Fibroblast of lung (primary cell): ENCODE data around the gene HIVEP3. TPM values are rescaled to one million over a fixed set of nuclear protein-coding genes. Genes with fewer than 3 reads are reported as not detected.
"Not testable (repeated sequence)": the region's sequence is repeated elsewhere in the genome, so short reads cannot be mapped to it uniquely, and the experiment has no call there.

Experiments used
- DNase-seq, 2 donors: peaks; one replicate each; pipeline versions ENCODE4 v3.0.0 to v3.0.0-alpha.2; 2010; ENCODE audit warnings: low read depth in 2 of 2
- H2AFZ ChIP-seq: 2 replicates; pipeline ENCODE4 v1.5.1; 2012; ENCODE audit warnings: low read length, control low read depth, inconsistent platforms
- H3K27ac ChIP-seq: 2 replicates; pipeline ENCODE4 v1.5.1; 2011; ENCODE audit warnings: low read length, control low read depth; ENCODE audit not compliant: insufficient read depth
- H3K27me3 ChIP-seq: 2 replicates; pipeline ENCODE4 v1.5.1; 2011; ENCODE audit warnings: mild to moderate bottlenecking, low read length; ENCODE audit not compliant: control insufficient read depth, insufficient read depth
- H3K36me3 ChIP-seq: 2 replicates; pipeline ENCODE4 v1.5.1; 2011; ENCODE audit warnings: low read length; ENCODE audit not compliant: control insufficient read depth, insufficient read depth
- H3K4me1 ChIP-seq: 2 replicates; pipeline ENCODE4 v1.5.1; 2011; ENCODE audit warnings: low read length; ENCODE audit not compliant: control insufficient read depth, insufficient read depth; ENCODE audit errors: extremely low read depth
- H3K4me2 ChIP-seq: 2 replicates; pipeline ENCODE4 v1.5.1; 2011; ENCODE audit warnings: low read length, control low read depth; ENCODE audit not compliant: insufficient read depth; ENCODE audit errors: extremely low read depth
- H3K4me3 ChIP-seq, 4 experiments: fragments of 200-600 bp in 1 of 4; sonication (generic) in 1 of 4; replicated peaks in 1 of 4; 2 replicates each; pipeline ENCODE4 v1.5.1; 2011 to 2016; ENCODE audit warnings: low read length in 4 of 4, low read depth in 3 of 4, mild to moderate bottlenecking in 3 of 4, control low read depth in 2 of 4, inconsistent platforms in 1 of 4, mixed read lengths in 1 of 4; ENCODE audit not compliant: insufficient read depth in 1 of 4; ENCODE audit errors: control extremely low read depth in 1 of 4
- H3K79me2 ChIP-seq: 2 replicates; pipeline ENCODE4 v1.5.1; 2012; ENCODE audit warnings: mild to moderate bottlenecking, low read length, inconsistent platforms; ENCODE audit not compliant: control insufficient read depth, insufficient read depth
- H3K9ac ChIP-seq: 2 replicates; pipeline ENCODE4 v1.5.1; 2011; ENCODE audit warnings: mild to moderate bottlenecking, low read length, control low read depth; ENCODE audit not compliant: insufficient read depth
- H3K9me3 ChIP-seq: 2 replicates; pipeline ENCODE4 v1.5.1; 2012; ENCODE audit warnings: low read depth, low read length; ENCODE audit not compliant: control insufficient read depth, insufficient read depth
- H4K20me1 ChIP-seq: 2 replicates; pipeline ENCODE4 v1.5.1; 2011; ENCODE audit warnings: low read length; ENCODE audit not compliant: control insufficient read depth, insufficient read depth; ENCODE audit errors: extremely low read depth
- EZH2 ChIP-seq: IDR thresholded peaks from 2 replicates; pipeline ENCODE4 v1.5.1; 2012; ENCODE audit warnings: low read length, control low read depth, mild to moderate bottlenecking; ENCODE audit errors: missing control alignments
- polyA plus RNA-seq, 2 donors: library from polyadenylated mRNA; depleted of rRNA in 1 of 2; stranded (reverse) in 1 of 2; unstranded in 1 of 2; fragments of >200 nt; gene quantifications; 2 replicates each; pipeline ENCODE4 v1.2.1, GENCODE V29; 2011 to 2012; ENCODE audit warnings: missing spikeins in 1 of 2
- total RNA-seq: library from RNA; depleted of rRNA; stranded (reverse); fragments of >200 nt; gene quantifications from 2 replicates; pipeline ENCODE4 v1.2.1, GENCODE V29; 2014
- TF ChIP-seq, protein P1 (sequence below), 2 donors: IDR thresholded peaks in 1 of 2; conservative IDR thresholded peaks in 1 of 2; 1 replicate in 1 of 2; 2 replicates in 1 of 2; pipeline ENCODE4 v1.5.1; 2011 to 2012; ENCODE audit warnings: low read length in 2 of 2, control low read depth in 1 of 2, inconsistent platforms in 1 of 2, low read depth in 1 of 2, mild to moderate bottlenecking in 1 of 2

Gene HIVEP3
- total and polyA plus RNA-seq, 2 donors (not counting 1 experiment from before 2014, with no cell fraction given) = 0.83 to 3.2 TPM

- no peak for TF ChIP-seq EZH2
- TF ChIP-seq, protein P1, sequence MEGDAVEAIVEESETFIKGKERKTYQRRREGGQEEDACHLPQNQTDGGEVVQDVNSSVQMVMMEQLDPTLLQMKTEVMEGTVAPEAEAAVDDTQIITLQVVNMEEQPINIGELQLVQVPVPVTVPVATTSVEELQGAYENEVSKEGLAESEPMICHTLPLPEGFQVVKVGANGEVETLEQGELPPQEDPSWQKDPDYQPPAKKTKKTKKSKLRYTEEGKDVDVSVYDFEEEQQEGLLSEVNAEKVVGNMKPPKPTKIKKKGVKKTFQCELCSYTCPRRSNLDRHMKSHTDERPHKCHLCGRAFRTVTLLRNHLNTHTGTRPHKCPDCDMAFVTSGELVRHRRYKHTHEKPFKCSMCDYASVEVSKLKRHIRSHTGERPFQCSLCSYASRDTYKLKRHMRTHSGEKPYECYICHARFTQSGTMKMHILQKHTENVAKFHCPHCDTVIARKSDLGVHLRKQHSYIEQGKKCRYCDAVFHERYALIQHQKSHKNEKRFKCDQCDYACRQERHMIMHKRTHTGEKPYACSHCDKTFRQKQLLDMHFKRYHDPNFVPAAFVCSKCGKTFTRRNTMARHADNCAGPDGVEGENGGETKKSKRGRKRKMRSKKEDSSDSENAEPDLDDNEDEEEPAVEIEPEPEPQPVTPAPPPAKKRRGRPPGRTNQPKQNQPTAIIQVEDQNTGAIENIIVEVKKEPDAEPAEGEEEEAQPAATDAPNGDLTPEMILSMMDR (conservative IDR thresholded peaks at IDR 0.05 in 1 of 2, IDR thresholded peaks at IDR 0.05 in 1 of 2; ENCODE audit: low read depth in 1 of 2, low read length in 2 of 2) = no peak
- Histone ChIP-seq H3K9ac (no peak overlapping the region), H2AFZ (no peak overlapping the region), H3K4me2 (no peak overlapping the region), H4K20me1 (no peaks in the 10 kb centered on the region), H3K27ac (no peak overlapping the region), H3K4me1 (no peaks in the 10 kb centered on the region), H3K9me3 (no peaks in the 10 kb centered on the region), H3K4me3 (no peak overlapping the region), H3K79me2 (no peaks in the 10 kb centered on the region), H3K36me3 (no peaks in the 10 kb centered on the region), H3K27me3 (no peaks in the 10 kb centered on the region)
- no peak for DNase-seq
These were observed 8.4 kb upstream of the HIVEP3 start for GRCh38 chr1:41927118-41927517.

DNA sequence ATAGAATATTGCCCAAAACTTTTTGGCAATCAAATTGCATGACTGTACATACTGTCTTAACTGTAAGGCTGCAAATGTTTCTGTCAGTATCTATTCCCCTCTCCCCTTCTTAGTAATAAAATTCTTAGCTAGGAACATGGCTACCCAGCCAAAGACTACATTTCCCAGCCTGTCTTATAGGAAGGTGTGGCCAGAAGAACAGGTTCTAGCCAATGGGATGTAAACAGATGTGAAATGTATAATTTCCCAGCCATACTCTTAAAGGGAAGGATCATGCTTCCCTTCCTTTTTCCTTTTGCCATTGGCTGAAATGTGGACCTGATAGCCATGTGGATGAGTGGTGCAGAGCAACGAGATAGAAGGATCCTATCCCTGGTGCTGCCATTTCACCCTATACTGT lies 7.0 kb upstream of the HIVEP3 start:
- H3K27me3 ChIP-seq = no peaks in the 10 kb centered on the region
- H3K4me2 ChIP-seq = no peak overlapping the region
- no peaks in the 10 kb centered on the region for H3K36me3 ChIP-seq
- no peaks in the 10 kb centered on the region for H3K79me2 ChIP-seq
- no peak overlapping the region for H3K9ac ChIP-seq
- no peak overlapping the region for H3K4me3 ChIP-seq
- peak in 1 of 2 donors; percentile 44 for DNase-seq
- H2AFZ ChIP-seq = no peak overlapping the region
- no peaks in the 10 kb centered on the region for H3K4me1 ChIP-seq
- no peak for TF ChIP-seq EZH2
- TF ChIP-seq, protein P1 (conservative IDR thresholded peaks at IDR 0.05 in 1 of 2, IDR thresholded peaks at IDR 0.05 in 1 of 2; ENCODE audit: low read depth in 1 of 2, low read length in 2 of 2) = no peak
- no peak overlapping the region for H3K27ac ChIP-seq
- no peaks in the 10 kb centered on the region for H3K9me3 ChIP-seq
- H4K20me1 ChIP-seq = no peaks in the 10 kb centered on the region

- H3K4me1 ChIP-seq = no peaks in the 10 kb centered on the region
- H4K20me1 ChIP-seq = no peaks in the 10 kb centered on the region
- H3K9ac ChIP-seq = no peak overlapping the region
- no peaks in the 10 kb centered on the region for H3K36me3 ChIP-seq
- no peaks in the 10 kb centered on the region for H3K9me3 ChIP-seq
- H2AFZ ChIP-seq = no peak overlapping the region
- H3K4me3 ChIP-seq = no peak overlapping the region
- H3K27ac ChIP-seq = no peak overlapping the region
- H3K4me2 ChIP-seq = no peak overlapping the region
- H3K27me3 ChIP-seq = no peaks in the 10 kb centered on the region
- no peak for DNase-seq
- H3K79me2 ChIP-seq = no peaks in the 10 kb centered on the region
- TF ChIP-seq, protein P1 (conservative IDR thresholded peaks at IDR 0.05 in 1 of 2, IDR thresholded peaks at IDR 0.05 in 1 of 2; ENCODE audit: low read depth in 1 of 2, low read length in 2 of 2) = no peak
- no peak for TF ChIP-seq EZH2
These were observed 6.2 kb upstream of the HIVEP3 start for GRCh38 chr1:41924911-41925310.

GRCh38 chr1:41921271-41921670 lies 2.5 kb upstream of the HIVEP3 start:
- DNase-seq, H2AFZ ChIP-seq, H3K9ac ChIP-seq, H3K36me3 ChIP-seq, H4K20me1 ChIP-seq, H3K4me3 ChIP-seq, H3K27me3 ChIP-seq, H3K9me3 ChIP-seq, H3K4me2 ChIP-seq, H3K4me1 ChIP-seq, H3K27ac ChIP-seq, H3K79me2 ChIP-seq: not testable (repeated sequence)
